ENCODE measurements around the gene MACROD2. TPM values are rescaled to one million over a fixed set of nuclear protein-coding genes. Genes with fewer than 3 reads are reported as not detected.

Gene MACROD2
- total RNA-seq, 4 donors from 2014 or later = 4.6 to 33.0 (median 8.3) TPM

DNA sequence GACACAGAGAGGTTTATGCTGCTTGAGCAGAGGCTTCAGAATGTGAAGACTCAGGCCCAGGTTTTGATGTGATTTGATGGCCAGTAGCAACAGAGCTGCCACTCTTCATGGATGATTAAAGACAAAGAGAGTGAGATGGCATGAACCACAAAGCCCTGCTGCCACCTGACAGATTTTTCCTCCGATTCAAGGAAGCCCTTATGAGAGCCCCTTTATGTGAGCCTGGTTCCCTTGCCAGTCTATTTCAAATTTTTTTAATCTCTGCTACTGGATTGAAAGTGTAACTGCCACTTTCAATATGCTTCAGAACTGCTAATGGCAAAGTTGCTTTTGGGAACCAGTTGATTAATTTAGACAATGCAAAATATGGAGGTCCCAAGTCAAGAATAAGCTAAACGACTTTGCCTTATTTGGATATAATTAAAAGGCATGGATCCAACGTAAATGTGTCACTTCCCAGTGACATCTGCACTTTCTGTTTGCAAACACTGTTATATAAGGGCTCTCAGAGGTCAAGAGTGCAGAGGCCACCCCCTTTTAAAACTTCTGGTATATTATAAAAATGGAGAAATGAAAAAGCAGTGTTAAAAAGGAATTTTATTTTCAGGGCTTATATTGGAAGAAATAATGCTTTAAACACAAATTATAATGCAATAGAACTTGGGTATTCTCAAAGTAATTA, 581.0 kb downstream of the MACROD2 start:
- no peak for TF ChIP-seq POLR2A (IDR thresholded peaks at IDR 0.05)
- TF ChIP-seq, protein P1, sequence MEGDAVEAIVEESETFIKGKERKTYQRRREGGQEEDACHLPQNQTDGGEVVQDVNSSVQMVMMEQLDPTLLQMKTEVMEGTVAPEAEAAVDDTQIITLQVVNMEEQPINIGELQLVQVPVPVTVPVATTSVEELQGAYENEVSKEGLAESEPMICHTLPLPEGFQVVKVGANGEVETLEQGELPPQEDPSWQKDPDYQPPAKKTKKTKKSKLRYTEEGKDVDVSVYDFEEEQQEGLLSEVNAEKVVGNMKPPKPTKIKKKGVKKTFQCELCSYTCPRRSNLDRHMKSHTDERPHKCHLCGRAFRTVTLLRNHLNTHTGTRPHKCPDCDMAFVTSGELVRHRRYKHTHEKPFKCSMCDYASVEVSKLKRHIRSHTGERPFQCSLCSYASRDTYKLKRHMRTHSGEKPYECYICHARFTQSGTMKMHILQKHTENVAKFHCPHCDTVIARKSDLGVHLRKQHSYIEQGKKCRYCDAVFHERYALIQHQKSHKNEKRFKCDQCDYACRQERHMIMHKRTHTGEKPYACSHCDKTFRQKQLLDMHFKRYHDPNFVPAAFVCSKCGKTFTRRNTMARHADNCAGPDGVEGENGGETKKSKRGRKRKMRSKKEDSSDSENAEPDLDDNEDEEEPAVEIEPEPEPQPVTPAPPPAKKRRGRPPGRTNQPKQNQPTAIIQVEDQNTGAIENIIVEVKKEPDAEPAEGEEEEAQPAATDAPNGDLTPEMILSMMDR (IDR thresholded peaks at IDR 0.05) = no peak
- TF ChIP-seq EP300 (IDR thresholded peaks at IDR 0.05; ENCODE audit: low read depth) = no peak
- TF ChIP-seq POLR2AphosphoS5 (IDR thresholded peaks at IDR 0.05) = no peak
- Histone ChIP-seq H3K27me3 (no peaks in the 10 kb centered on the region), H3K9me3 (no peaks in the 10 kb centered on the region), H3K36me3 (no peaks in the 10 kb centered on the region), H3K4me1 (no peaks in the 10 kb centered on the region), H3K27ac (no peak overlapping the region), H3K4me3 (no peak overlapping the region)
- no peak for DNase-seq
- intact Hi-C loops (cut with DNase I; ENCODE audit: low total_unique reads) = no loop called here
- 35 to 36% methylated on average over 2 to 3 of the region's 3 CpGs for WGBS, 2 donors (ENCODE audit: low coverage in 1 of 2)
- in situ Hi-C loops (cut with MboI; ENCODE audit: low pct_ligation_motif_present in 1 of 4, low pct_unique_long_range_greater_than_20kb in 1 of 4, low sequenced_read_pairs in 3 of 4) = no loop called here

- Histone ChIP-seq H3K4me3 (no peak overlapping the region), H3K27me3 (no peaks in the 10 kb centered on the region), H3K9me3 (no peaks in the 10 kb centered on the region), H3K36me3 (no peaks in the 10 kb centered on the region), H3K27ac (no peak overlapping the region), H3K4me1 (no peaks in the 10 kb centered on the region)
- intact Hi-C loops (cut with DNase I; ENCODE audit: low total_unique reads) (no loop called here), in situ Hi-C loops (cut with MboI; ENCODE audit: low pct_ligation_motif_present in 1 of 4, low pct_unique_long_range_greater_than_20kb in 1 of 4, low sequenced_read_pairs in 3 of 4) (no loop called here)
- DNase-seq = no peak
- no peak for TF ChIP-seq POLR2AphosphoS5 (IDR thresholded peaks at IDR 0.05)
- TF ChIP-seq EP300 (IDR thresholded peaks at IDR 0.05; ENCODE audit: low read depth) = no peak
- TF ChIP-seq, protein P1 (IDR thresholded peaks at IDR 0.05) = no peak
- no peak for TF ChIP-seq POLR2A (IDR thresholded peaks at IDR 0.05)
- 20 to 29% methylated on average over 2 to 4 of the region's 4 CpGs for WGBS, 2 donors (ENCODE audit: low coverage in 1 of 2)
Measured at GRCh38 chr20:14580418-14581074, 585.2 kb downstream of the MACROD2 start.

- TF ChIP-seq EP300 (IDR thresholded peaks at IDR 0.05; ENCODE audit: low read depth) (no peak), POLR2AphosphoS5 (IDR thresholded peaks at IDR 0.05) (no peak), POLR2A (IDR thresholded peaks at IDR 0.05) (no peak)
- TF ChIP-seq, protein P1 (IDR thresholded peaks at IDR 0.05) = no peak
- Histone ChIP-seq H3K9me3 (no peaks in the 10 kb centered on the region), H3K27ac (no peak overlapping the region), H3K4me1 (no peaks in the 10 kb centered on the region), H3K27me3 (no peaks in the 10 kb centered on the region), H3K4me3 (no peak overlapping the region), H3K36me3 (no peaks in the 10 kb centered on the region)
- in situ Hi-C loops (cut with MboI; ENCODE audit: low pct_ligation_motif_present in 1 of 4, low pct_unique_long_range_greater_than_20kb in 1 of 4, low sequenced_read_pairs in 3 of 4) = no loop called here
- intact Hi-C loops (cut with DNase I; ENCODE audit: low total_unique reads) = no loop called here
- WGBS, 2 donors (ENCODE audit: low coverage in 1 of 2) = 89 to 90% methylated on average over 3 of the region's 3 CpGs
- DNase-seq = no peak
Measured at GRCh38 chr20:14581731-14582130, 586.4 kb downstream of the MACROD2 start.

GRCh38 chr20:14582855-14583254, 587.5 kb downstream of the MACROD2 start:
- H3K27ac ChIP-seq = no peak overlapping the region
- H3K4me3 ChIP-seq = no peak overlapping the region
- in situ Hi-C loops (cut with MboI; ENCODE audit: low pct_ligation_motif_present in 1 of 4, low pct_unique_long_range_greater_than_20kb in 1 of 4, low sequenced_read_pairs in 3 of 4) = no loop called here
- no peak for TF ChIP-seq POLR2AphosphoS5 (IDR thresholded peaks at IDR 0.05)
- TF ChIP-seq POLR2A (IDR thresholded peaks at IDR 0.05) = no peak
- TF ChIP-seq, protein P1 (IDR thresholded peaks at IDR 0.05) = no peak
- no peak for TF ChIP-seq EP300 (IDR thresholded peaks at IDR 0.05; ENCODE audit: low read depth)
- intact Hi-C loops (cut with DNase I; ENCODE audit: low total_unique reads) = no loop called here
- H3K9me3 ChIP-seq = no peaks in the 10 kb centered on the region
- 50% methylated on average over 3 of the region's 3 CpGs; no CpG with 5 or more reads in 1 of the 2 donors for WGBS, 2 donors (ENCODE audit: low coverage in 1 of 2)
- DNase-seq = no peak
- H3K36me3 ChIP-seq = no peaks in the 10 kb centered on the region
- no peaks in the 10 kb centered on the region for H3K27me3 ChIP-seq
- no peaks in the 10 kb centered on the region for H3K4me1 ChIP-seq
